Hepatocyte (in vitro differentiated cells): Measurements from ENCODE around the gene HIP1R.

Source experiments
- CTCF ChIP-seq: fragments of 200-600 bp; sonication (generic); IDR thresholded peaks from 2 replicates; pipeline ENCODE4 v1.5.1; 2016; ENCODE audit warnings: antibody characterized with exemption, mild to moderate bottlenecking; ENCODE audit not compliant: poor library complexity
- EZH2phosphoT487 ChIP-seq: fragments of 200-600 bp; sonication (generic); IDR thresholded peaks from one replicate; pipeline ENCODE4 v1.6.1; 2018; ENCODE audit warnings: antibody characterized with exemption, mild to moderate bottlenecking, low read depth, moderate library complexity; ENCODE audit not compliant: unreplicated experiment, severe bottlenecking

- no peak for TF ChIP-seq CTCF
- no peak for TF ChIP-seq EZH2phosphoT487
These were observed 16.0 kb upstream of the HIP1R start for GRCh38 chr12:122819209-122819785.
